Neural progenitor cell (in vitro differentiated cells): ENCODE results near the gene CFAP69. TPM values are rescaled to one million over a fixed set of nuclear protein-coding genes. Genes with fewer than 3 reads are reported as not detected.

Source experiments
- DNase-seq: peaks from one replicate; pipeline ENCODE4 v3.0.0-alpha.2; 2016; ENCODE audit warnings: low spot score
- H2AFZ ChIP-seq: fragments of 200-600 bp; sonication (generic); replicated peaks from 2 replicates; pipeline ENCODE4 v1.6.1; 2016; ENCODE audit warnings: antibody characterized with exemption
- H3F3A ChIP-seq: fragments of 200-600 bp; sonication (generic); 2 replicates; pipeline ENCODE4 v1.6.1; 2016; ENCODE audit warnings: antibody characterized with exemption, low read depth
- H3K27ac ChIP-seq: fragments of 200-600 bp; sonication (generic); 2 replicates; pipeline ENCODE4 v1.5.1; 2016; ENCODE audit warnings: mild to moderate bottlenecking
- H3K27me3 ChIP-seq: fragments of 200-600 bp; sonication (generic); 2 replicates; pipeline ENCODE4 v1.6.1; 2016; ENCODE audit warnings: mild to moderate bottlenecking, moderate library complexity
- H3K36me3 ChIP-seq: fragments of 200-600 bp; sonication (generic); 2 replicates; pipeline ENCODE4 v1.5.1; 2016
- H3K4me1 ChIP-seq: fragments of 200-600 bp; sonication (generic); 2 replicates; pipeline ENCODE4 v1.6.1; 2016; ENCODE audit warnings: mixed run types
- H3K4me2 ChIP-seq: fragments of 200-600 bp; sonication (generic); 2 replicates; pipeline ENCODE4 v1.6.1; 2016
- H3K4me3 ChIP-seq: fragments of 200-600 bp; sonication (generic); 2 replicates; pipeline ENCODE4 v1.5.1; 2016
- H3K79me2 ChIP-seq: fragments of 200-600 bp; sonication (generic); 2 replicates; pipeline ENCODE4 v1.6.1; 2016; ENCODE audit warnings: low read depth
- H3K9ac ChIP-seq: fragments of 200-600 bp; sonication (generic); 2 replicates; pipeline ENCODE4 v1.6.1; 2016
- H3K9me3 ChIP-seq: fragments of 200-600 bp; sonication (generic); 2 replicates; pipeline ENCODE4 v1.5.1; 2016; ENCODE audit warnings: low read depth
- H4K20me1 ChIP-seq: fragments of 200-600 bp; sonication (generic); 2 replicates; pipeline ENCODE4 v1.6.1; 2016; ENCODE audit warnings: low read depth
- H3K27ac Mint-ChIP-seq: 3 replicates; pipeline ENCODE4 v1.8.0; 2021; ENCODE audit warnings: mixed read lengths
- H3K27me3 Mint-ChIP-seq: 2 replicates; pipeline ENCODE4 v1.8.0; 2022; ENCODE audit warnings: low read depth, mild to moderate bottlenecking, inconsistent platforms, moderate library complexity, mixed read lengths; ENCODE audit not compliant: insufficient read depth
- H3K36me3 Mint-ChIP-seq: 3 replicates; pipeline ENCODE4 v1.8.0; 2021; ENCODE audit warnings: mixed read lengths
- H3K4me1 Mint-ChIP-seq: 3 replicates; pipeline ENCODE4 v1.8.0; 2021; ENCODE audit warnings: mixed read lengths
- H3K4me3 Mint-ChIP-seq: 3 replicates; pipeline ENCODE4 v1.8.0; 2021; ENCODE audit warnings: mild to moderate bottlenecking, moderate library complexity, mixed read lengths
- H3K9me3 Mint-ChIP-seq: 3 replicates; pipeline ENCODE4 v1.8.0; 2020; ENCODE audit warnings: mixed read lengths
- EZH2 ChIP-seq: fragments of 200-600 bp; sonication (generic); IDR thresholded peaks from 2 replicates; pipeline ENCODE4 v1.6.1; 2017; ENCODE audit warnings: antibody characterized with exemption, mild to moderate bottlenecking, moderate library complexity
- EZH2phosphoT487 ChIP-seq: fragments of 200-600 bp; sonication (generic); IDR thresholded peaks from 2 replicates; pipeline ENCODE4 v1.6.1; 2017; ENCODE audit warnings: antibody characterized with exemption
- total RNA-seq: library from RNA; depleted of rRNA; stranded (reverse); fragments of >200 nt; gene quantifications from 2 replicates; pipeline ENCODE4 v1.2.3, GENCODE V29; 2015; ENCODE audit warnings: low replicate concordance
- TF ChIP-seq, protein P1 (sequence below): fragments of 200-600 bp; sonication (generic); IDR thresholded peaks from 2 replicates; pipeline ENCODE4 v1.5.1; 2017; ENCODE audit warnings: antibody characterized with exemption, mild to moderate bottlenecking

Gene CFAP69
- total RNA-seq, 1 donor from 2014 or later, result 4.8 TPM

- no peaks in the 10 kb centered on the region for H3K4me1 Mint-ChIP-seq
- no peak overlapping the region for H3K9ac ChIP-seq
- no peaks in the 10 kb centered on the region for H4K20me1 ChIP-seq
- no peaks in the 10 kb centered on the region for H3K27me3 Mint-ChIP-seq
- H3K27ac ChIP-seq, result no peak overlapping the region
- no peaks in the 10 kb centered on the region for H3K4me1 ChIP-seq
- no peaks in the 10 kb centered on the region for H3K9me3 Mint-ChIP-seq
- H3K36me3 ChIP-seq, result no peaks in the 10 kb centered on the region
- H3K79me2 ChIP-seq, result no peaks in the 10 kb centered on the region
- H3K4me3 Mint-ChIP-seq, result no peak overlapping the region
- no peak for DNase-seq
- no peaks in the 10 kb centered on the region for H3K9me3 ChIP-seq
- TF ChIP-seq EZH2phosphoT487 (no peak), EZH2 (no peak)
- TF ChIP-seq, protein P1, sequence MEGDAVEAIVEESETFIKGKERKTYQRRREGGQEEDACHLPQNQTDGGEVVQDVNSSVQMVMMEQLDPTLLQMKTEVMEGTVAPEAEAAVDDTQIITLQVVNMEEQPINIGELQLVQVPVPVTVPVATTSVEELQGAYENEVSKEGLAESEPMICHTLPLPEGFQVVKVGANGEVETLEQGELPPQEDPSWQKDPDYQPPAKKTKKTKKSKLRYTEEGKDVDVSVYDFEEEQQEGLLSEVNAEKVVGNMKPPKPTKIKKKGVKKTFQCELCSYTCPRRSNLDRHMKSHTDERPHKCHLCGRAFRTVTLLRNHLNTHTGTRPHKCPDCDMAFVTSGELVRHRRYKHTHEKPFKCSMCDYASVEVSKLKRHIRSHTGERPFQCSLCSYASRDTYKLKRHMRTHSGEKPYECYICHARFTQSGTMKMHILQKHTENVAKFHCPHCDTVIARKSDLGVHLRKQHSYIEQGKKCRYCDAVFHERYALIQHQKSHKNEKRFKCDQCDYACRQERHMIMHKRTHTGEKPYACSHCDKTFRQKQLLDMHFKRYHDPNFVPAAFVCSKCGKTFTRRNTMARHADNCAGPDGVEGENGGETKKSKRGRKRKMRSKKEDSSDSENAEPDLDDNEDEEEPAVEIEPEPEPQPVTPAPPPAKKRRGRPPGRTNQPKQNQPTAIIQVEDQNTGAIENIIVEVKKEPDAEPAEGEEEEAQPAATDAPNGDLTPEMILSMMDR, result no peak
- no peak overlapping the region for H3K27ac Mint-ChIP-seq
- no peak overlapping the region for H3K4me2 ChIP-seq
- no peaks in the 10 kb centered on the region for H3K27me3 ChIP-seq
- H3F3A ChIP-seq, result no peaks in the 10 kb centered on the region
- H3K36me3 Mint-ChIP-seq, result no peaks in the 10 kb centered on the region
- no peak overlapping the region for H2AFZ ChIP-seq
- H3K4me3 ChIP-seq, result no peak overlapping the region
Measured at GRCh38 chr7:90276033-90276728, 31.2 kb downstream of the CFAP69 start.

DNA sequence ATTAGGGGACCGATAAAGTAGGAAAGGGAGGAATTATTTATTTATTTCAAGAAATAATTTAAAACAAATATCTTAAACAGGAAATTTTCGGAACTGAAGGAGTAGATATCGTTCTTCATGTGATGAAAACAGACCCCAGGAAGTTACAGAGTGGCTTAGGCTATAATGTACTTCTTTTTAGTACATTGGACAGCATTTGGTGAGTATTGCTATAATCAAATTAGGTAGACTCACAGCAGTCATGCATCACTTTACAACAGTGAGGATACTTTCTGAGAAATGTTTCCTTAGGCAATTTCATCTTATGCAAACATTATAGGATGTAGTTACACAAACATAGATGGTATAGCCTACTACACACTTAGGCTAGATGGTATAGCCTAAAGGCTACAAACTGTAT lies 43.2 kb downstream of the CFAP69 start:
- peaks cover 6% of the 10 kb centered on the region for H3K9me3 ChIP-seq
- H3K4me3 ChIP-seq, result no peak overlapping the region
- TF ChIP-seq, protein P1, result no peak
- TF ChIP-seq EZH2 (no peak), EZH2phosphoT487 (no peak)
- no peak overlapping the region for H2AFZ ChIP-seq
- H3K4me1 ChIP-seq, result no peaks in the 10 kb centered on the region
- H3F3A ChIP-seq, result no peaks in the 10 kb centered on the region
- Mint-ChIP-seq H3K4me3 (no peak overlapping the region), H3K27me3 (no peaks in the 10 kb centered on the region), H3K9me3 (peaks cover 3% of the 10 kb centered on the region), H3K36me3 (peaks cover 6% of the 10 kb centered on the region), H3K27ac (no peak overlapping the region), H3K4me1 (no peaks in the 10 kb centered on the region)
- no peak overlapping the region for H3K4me2 ChIP-seq
- no peak for DNase-seq
- H4K20me1 ChIP-seq, result no peaks in the 10 kb centered on the region
- no peak overlapping the region for H3K9ac ChIP-seq
- no peak overlapping the region for H3K27ac ChIP-seq
- H3K27me3 ChIP-seq, result no peaks in the 10 kb centered on the region
- no peaks in the 10 kb centered on the region for H3K79me2 ChIP-seq
- peaks cover 6% of the 10 kb centered on the region for H3K36me3 ChIP-seq

DNA sequence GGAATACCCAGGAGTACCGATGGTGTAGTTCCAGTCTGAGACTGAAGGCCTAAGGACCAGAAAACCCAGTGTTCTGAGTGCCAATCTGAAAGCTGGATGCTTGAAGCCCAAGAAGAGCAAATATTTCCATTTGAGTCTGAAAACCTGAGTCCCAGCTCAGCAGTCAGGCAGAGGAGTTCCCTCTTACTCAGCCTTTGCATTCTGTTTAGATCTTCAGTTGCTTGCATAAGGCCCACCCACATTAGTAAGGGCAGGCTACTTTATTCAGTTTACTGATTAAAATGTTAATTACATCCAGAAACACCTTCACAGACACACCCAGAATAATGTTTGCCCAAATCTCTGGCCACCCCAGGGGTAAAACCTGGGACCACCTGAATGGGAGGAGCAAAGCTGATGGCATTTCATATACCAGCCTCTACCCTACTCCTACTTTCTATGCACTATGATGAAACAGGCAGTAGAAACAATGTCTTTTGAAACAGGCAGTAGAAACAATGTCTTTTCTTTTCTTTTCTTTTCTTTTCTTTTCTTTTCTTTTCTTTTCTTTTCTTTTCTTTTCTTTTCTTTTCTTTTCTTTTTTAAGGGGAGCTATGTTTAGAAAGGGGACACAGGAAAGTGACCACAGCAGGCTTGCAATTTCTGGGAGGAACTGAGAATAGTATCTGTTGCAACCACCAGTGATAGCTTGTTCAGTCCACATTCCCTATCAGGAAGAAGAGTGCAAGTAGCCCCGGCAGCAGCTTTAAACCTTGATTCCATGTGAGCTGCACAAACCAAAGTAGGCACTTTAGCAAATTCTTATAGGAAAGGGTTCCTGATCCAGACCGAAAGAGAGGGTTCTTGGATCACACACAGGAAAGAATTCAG lies 45.5 kb downstream of the CFAP69 start:
- Histone ChIP-seq H3K4me3 (no peak overlapping the region), H3K36me3 (peaks cover 6% of the 10 kb centered on the region), H3K4me2 (no peak overlapping the region), H3K27ac (no peak overlapping the region), H3K79me2 (no peaks in the 10 kb centered on the region), H3K9ac (no peak overlapping the region), H3K9me3 (peaks cover 6% of the 10 kb centered on the region), H3F3A (no peaks in the 10 kb centered on the region), H2AFZ (no peak overlapping the region), H4K20me1 (no peaks in the 10 kb centered on the region), H3K27me3 (no peaks in the 10 kb centered on the region), H3K4me1 (no peaks in the 10 kb centered on the region)
- H3K9me3 Mint-ChIP-seq, result peaks cover 11% of the 10 kb centered on the region
- H3K36me3 Mint-ChIP-seq, result peaks cover 15% of the 10 kb centered on the region
- no peaks in the 10 kb centered on the region for H3K27me3 Mint-ChIP-seq
- no peak for TF ChIP-seq EZH2phosphoT487
- TF ChIP-seq, protein P1, result no peak
- TF ChIP-seq EZH2, result no peak
- no peaks in the 10 kb centered on the region for H3K4me1 Mint-ChIP-seq
- no peak overlapping the region for H3K27ac Mint-ChIP-seq
- DNase-seq, result no peak
- no peak overlapping the region for H3K4me3 Mint-ChIP-seq
